ENCODE data around the gene TMPRSS9. TPM values are rescaled to one million over a fixed set of nuclear protein-coding genes. Genes with fewer than 3 reads are reported as not detected.

Gene TMPRSS9
- total RNA-seq: 0.06 TPM in 1 of 2 replicates, not detected in the other

GRCh38 chr19:2359992-2360685 is at the start of gene TMPRSS9:
TSS of gene TMPRSS9 (plus strand) at chr19:2360265. CDS start at chr19:2389786, 29,521 bp downstream.

GRCh38 chr19:2328401-2329148 is 31.5 kb upstream of the TMPRSS9 start, which contains the start of the genes LSM7 and SPPL2B:
TSS of gene LSM7 (minus strand) at chr19:2328586. CDS start at chr19:2328566, 20 bp downstream.
TSS of gene SPPL2B (plus strand) at chr19:2328684. CDS start at chr19:2328710, 26 bp downstream.

GRCh38 chr19:2427429-2428320 is 67.6 kb downstream of the TMPRSS9 start, which contains the start of gene TIMM13:
TSS of gene TIMM13 (minus strand) at chr19:2427586. CDS start at chr19:2427533, 53 bp downstream.

Other genes with a start within 250 kb of the TMPRSS9 start
- 71.7 and 146 TPM in 2 replicates for gene AP3D1, start 208.7 kb upstream of the TMPRSS9 start, total RNA-seq
- gene DOT1L, start 196.3 kb upstream of the TMPRSS9 start, total RNA-seq: 4.2 and 7.4 TPM in 2 replicates
- gene PLEKHJ1, start 123.9 kb upstream of the TMPRSS9 start, total RNA-seq: 47.3 and 75.1 TPM in 2 replicates
- 37.7 and 92.1 TPM in 2 replicates for gene SF3A2, start 123.4 kb upstream of the TMPRSS9 start, total RNA-seq
- gene AMH, start 110.9 kb upstream of the TMPRSS9 start, total RNA-seq: 0.49 and 2.3 TPM in 2 replicates
- gene JSRP1, start 103.8 kb upstream of the TMPRSS9 start, total RNA-seq: not detected in 2 replicates
- 0.25 TPM in 1 of 2 replicates, not detected in the other for gene PEAK3, start 78.1 kb upstream of the TMPRSS9 start, total RNA-seq
- not detected in 2 replicates for gene LINGO3, start 52.1 kb upstream of the TMPRSS9 start, total RNA-seq
- gene LSM7, start 31.7 kb upstream of the TMPRSS9 start, total RNA-seq: 82.6 and 95.7 TPM in 2 replicates
- 12.0 and 50.8 TPM in 2 replicates for gene SPPL2B, start 31.6 kb upstream of the TMPRSS9 start, total RNA-seq
- gene TIMM13, start 67.3 kb downstream of the TMPRSS9 start, total RNA-seq: 40.0 and 40.2 TPM in 2 replicates
- 102 and 109 TPM in 2 replicates for gene LMNB2, start 96.7 kb downstream of the TMPRSS9 start, total RNA-seq
- gene GADD45B, start 115.9 kb downstream of the TMPRSS9 start, total RNA-seq: 32.2 and 192 TPM in 2 replicates

Measured in bladder microvascular endothelial cell (primary cell).